A549 (cell line): Measurements from ENCODE around the gene GPS2.

ENCODE experiments used
- CTCF ChIP-seq: fragments of >200 bp; sonication (Bioruptor Twin); formaldehyde crosslinking; IDR thresholded peaks from 3 replicates; pipeline ENCODE4 v1.5.1; 2016
- EP300 ChIP-seq, 2 experiments: fragments of >200 bp; sonication (Bioruptor Twin); formaldehyde crosslinking; IDR thresholded peaks; 2 replicates in 1 of 2; 3 replicates in 1 of 2; pipeline ENCODE4 v1.6.1; 2016 to 2017
- FOSL2 ChIP-seq, 2 experiments: fragments of 450-650 bp in 1 of 2; fragments of >200 bp in 1 of 2; sonication (Bioruptor Twin) in 1 of 2; formaldehyde crosslinking; IDR thresholded peaks; 2 replicates each; pipeline versions ENCODE4 v1.5.0 to v1.6.1; 2016 to 2020; ENCODE audit warnings: mild to moderate bottlenecking in 1 of 2, moderate library complexity in 1 of 2
- HDAC2 ChIP-seq: fragments of 200-600 bp; sonication (generic); IDR thresholded peaks from 2 replicates; pipeline ENCODE4 v1.6.1; 2016
- USF2 ChIP-seq: fragments of 450-650 bp; IDR thresholded peaks from 2 replicates; pipeline ENCODE4 v1.6.1; 2014; ENCODE audit warnings: antibody characterized with exemption

GRCh38 chr17:7294614-7295153 lies 20.5 kb downstream of the GPS2 start, which contains the start of gene YBX2:
- TF ChIP-seq CTCF (no peak), USF2 (peak; percentile 69), EP300 (IDR thresholded peaks at IDR 0.05) (no peak), FOSL2 (IDR thresholded peaks at IDR 0.05) (no peak), FOSL2 (CRISPR knock-in tag; IDR thresholded peaks at IDR 0.05) (no peak), HDAC2 (no peak)
